PC-3 (cell line): ENCODE results near the gene AMZ1. TPM values are rescaled to one million over a fixed set of nuclear protein-coding genes. Genes with fewer than 3 reads are reported as not detected.

Experiments used
- ATAC-seq: fragments of 200-7000 bp; cut with Tn5 transposase; 2 replicates; pipeline ENCODE4 v1.9.1; 2020; ENCODE audit warnings: mild to moderate bottlenecking, moderate library complexity
- BruUV-seq: library from RNA; stranded (reverse); fragments of 400-500 nt; replicated peaks from 2 replicates; lab custom pipeline; 2021; lab: Mats Ljungman, UMichigan
- CTCF ChIA-PET: fragments of 300-600 bp; sonication (Branson Sonifier 250); formaldehyde crosslinking; loops from one replicate; lab custom pipeline; 2022; ENCODE audit warnings: antibody characterized with exemption; lab: Charles Lee
- POLR2A ChIA-PET: fragments of 300-600 bp; sonication (Branson Sonifier 250); formaldehyde crosslinking; loops from one replicate; lab custom pipeline; 2022; ENCODE audit warnings: antibody characterized with exemption; ENCODE audit not compliant: unreplicated experiment; lab: Charles Lee
- DNase-seq: peaks from one replicate; pipeline ENCODE4 v3.0.0-alpha.2; 2015
- H2AFZ ChIP-seq: fragments of 300-600 bp; sonication (generic); 2 replicates; pipeline ENCODE4 v1.6.0; 2016; ENCODE audit warnings: antibody characterized with exemption, low read length
- H3F3A ChIP-seq: fragments of 300-600 bp; sonication (generic); one replicate; pipeline ENCODE4 v1.6.0; 2017; ENCODE audit warnings: antibody characterized with exemption, low read length, control low read depth, mild to moderate bottlenecking; ENCODE audit not compliant: unreplicated experiment
- H3K27ac ChIP-seq: fragments of 300-600 bp; sonication (generic); 2 replicates; pipeline ENCODE4 v1.5.1; 2016; ENCODE audit warnings: mild to moderate bottlenecking, low read length
- H3K27me3 ChIP-seq: fragments of 300-600 bp; sonication (generic); 2 replicates; pipeline ENCODE4 v1.6.1; 2016; ENCODE audit warnings: low read length, mixed read lengths
- H3K36me3 ChIP-seq: fragments of 300-600 bp; sonication (generic); 2 replicates; pipeline ENCODE4 v1.6.1; 2016; ENCODE audit warnings: low read depth, mixed run types, low read length, mixed read lengths
- H3K4me1 ChIP-seq: fragments of 300-600 bp; sonication (generic); 2 replicates; pipeline ENCODE4 v1.5.1; 2016; ENCODE audit warnings: low read length; ENCODE audit not compliant: insufficient read depth
- H3K4me2 ChIP-seq: fragments of 300-600 bp; sonication (generic); 2 replicates; pipeline ENCODE4 v1.6.0; 2016; ENCODE audit warnings: low read length
- H3K4me3 ChIP-seq: fragments of 300-600 bp; sonication (generic); 2 replicates; pipeline ENCODE4 v1.5.1; 2016; ENCODE audit warnings: mild to moderate bottlenecking, low read length, mixed read lengths
- H3K79me2 ChIP-seq: fragments of 300-600 bp; sonication (generic); 2 replicates; pipeline ENCODE4 v1.6.1; 2017; ENCODE audit warnings: low read length, mixed read lengths
- H3K9ac ChIP-seq: fragments of 300-600 bp; sonication (generic); 2 replicates; pipeline ENCODE4 v1.6.0; 2016; ENCODE audit warnings: mild to moderate bottlenecking, low read length
- H3K9me2 ChIP-seq: fragments of 300-600 bp; sonication (generic); replicated peaks from 2 replicates; pipeline ENCODE4 v1.6.1; 2016; ENCODE audit warnings: mixed run types, low read length, mixed read lengths
- H3K9me3 ChIP-seq: fragments of 300-600 bp; sonication (generic); 2 replicates; pipeline ENCODE4 v1.6.1; 2016; ENCODE audit warnings: low read length, mixed read lengths
- H4K20me1 ChIP-seq: fragments of 300-600 bp; sonication (generic); 2 replicates; pipeline ENCODE4 v1.6.1; 2016; ENCODE audit warnings: low read length, mixed read lengths
- EZH2 ChIP-seq: fragments of 300-600 bp; sonication (generic); IDR thresholded peaks from one replicate; pipeline ENCODE4 v1.6.1; 2017; ENCODE audit warnings: antibody characterized with exemption, mild to moderate bottlenecking, low read length; ENCODE audit not compliant: unreplicated experiment
- EZH2phosphoT487 ChIP-seq: fragments of 300-600 bp; sonication (generic); IDR thresholded peaks from 2 replicates; pipeline ENCODE4 v1.6.1; 2018; ENCODE audit warnings: mild to moderate bottlenecking, antibody characterized with exemption, low read length, borderline replicate concordance
- intact Hi-C: fragments of 100-400 bp; cut with micrococcal nuclease; formaldehyde crosslinking; loops from 2 replicates; pipeline ENCODE4 v1.9.0; 2023
- total RNA-seq: library from RNA; depleted of rRNA; stranded (reverse); fragments of >200 nt; gene quantifications from 2 replicates; pipeline ENCODE4 v1.2.3, GENCODE V29; 2014
- TF ChIP-seq, protein P1 (sequence below): fragments of 300-600 bp; sonication (generic); conservative IDR thresholded peaks from 2 replicates; pipeline ENCODE4 v1.5.1; 2017; ENCODE audit warnings: antibody characterized with exemption, low read depth, mild to moderate bottlenecking, low read length

The AMZ1 gene
- total RNA-seq, 1 experiment from 2014 or later, result not detected

DNA sequence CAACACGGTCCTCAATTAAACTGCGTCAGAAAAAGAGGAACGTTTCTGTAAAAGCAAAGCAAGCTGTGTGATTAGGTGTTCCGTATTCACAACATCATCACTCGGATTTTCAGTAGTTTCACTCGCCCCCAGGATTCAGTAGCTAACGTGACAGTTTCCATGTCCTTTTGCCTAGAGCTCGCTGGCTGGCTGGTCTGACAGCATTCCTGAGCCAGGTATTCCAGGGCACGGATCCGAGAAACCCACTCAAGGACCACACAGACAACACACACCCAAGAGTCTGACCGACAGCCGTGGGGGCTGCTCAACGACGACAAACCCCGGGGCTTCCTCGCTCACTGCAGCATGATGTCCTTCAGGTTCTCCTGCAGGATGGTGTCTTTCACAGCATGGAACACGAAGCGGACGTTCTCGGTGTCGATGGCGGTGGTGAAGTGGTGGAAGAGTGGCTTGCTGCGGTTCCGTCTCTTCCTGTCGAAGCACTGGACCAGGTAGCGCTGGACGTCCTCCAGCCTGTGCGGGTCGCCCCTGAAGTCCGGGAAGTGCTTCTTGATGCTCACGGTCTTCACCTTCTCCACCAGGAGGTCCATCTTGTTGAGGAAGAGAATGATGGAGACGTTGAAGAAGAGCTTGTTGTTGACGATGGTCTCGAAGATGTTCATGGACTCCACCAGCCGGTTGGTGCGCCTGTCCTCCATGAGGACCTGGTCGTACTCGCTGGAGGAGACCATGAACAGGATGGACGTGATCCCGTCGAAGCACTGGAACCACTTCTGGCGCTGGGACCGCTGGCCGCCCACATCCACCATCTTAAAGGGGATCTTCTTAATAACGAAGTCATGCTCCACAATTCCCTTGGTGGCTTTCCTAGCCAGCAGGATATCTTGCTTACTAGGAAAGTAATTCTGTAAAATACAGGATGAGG, 43.1 kb downstream of the AMZ1 start:
- no peak overlapping the region for H3K4me2 ChIP-seq
- H3K9me3 ChIP-seq, result peaks cover 4% of the 10 kb centered on the region; the same call in 1 of the 2 replicates
- no peaks in the 10 kb centered on the region for H3F3A ChIP-seq
- ATAC-seq (no peak), DNase-seq (no peak)
- no peaks in the 10 kb centered on the region for H3K9me2 ChIP-seq
- TF ChIP-seq, protein P1, sequence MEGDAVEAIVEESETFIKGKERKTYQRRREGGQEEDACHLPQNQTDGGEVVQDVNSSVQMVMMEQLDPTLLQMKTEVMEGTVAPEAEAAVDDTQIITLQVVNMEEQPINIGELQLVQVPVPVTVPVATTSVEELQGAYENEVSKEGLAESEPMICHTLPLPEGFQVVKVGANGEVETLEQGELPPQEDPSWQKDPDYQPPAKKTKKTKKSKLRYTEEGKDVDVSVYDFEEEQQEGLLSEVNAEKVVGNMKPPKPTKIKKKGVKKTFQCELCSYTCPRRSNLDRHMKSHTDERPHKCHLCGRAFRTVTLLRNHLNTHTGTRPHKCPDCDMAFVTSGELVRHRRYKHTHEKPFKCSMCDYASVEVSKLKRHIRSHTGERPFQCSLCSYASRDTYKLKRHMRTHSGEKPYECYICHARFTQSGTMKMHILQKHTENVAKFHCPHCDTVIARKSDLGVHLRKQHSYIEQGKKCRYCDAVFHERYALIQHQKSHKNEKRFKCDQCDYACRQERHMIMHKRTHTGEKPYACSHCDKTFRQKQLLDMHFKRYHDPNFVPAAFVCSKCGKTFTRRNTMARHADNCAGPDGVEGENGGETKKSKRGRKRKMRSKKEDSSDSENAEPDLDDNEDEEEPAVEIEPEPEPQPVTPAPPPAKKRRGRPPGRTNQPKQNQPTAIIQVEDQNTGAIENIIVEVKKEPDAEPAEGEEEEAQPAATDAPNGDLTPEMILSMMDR, result no peak
- TF ChIP-seq EZH2phosphoT487 (no peak), EZH2 (no peak)
- H3K4me1 ChIP-seq, result peaks cover 6% of the 10 kb centered on the region; the same call in 1 of the 2 replicates
- CTCF ChIA-PET, result no interaction called here
- no peaks in the 10 kb centered on the region for H4K20me1 ChIP-seq
- intact Hi-C loops, result no loop called here
- no TSS peak for BruUV-seq
- no peak overlapping the region for H3K27ac ChIP-seq
- H3K79me2 ChIP-seq, result no peaks in the 10 kb centered on the region
- no peaks in the 10 kb centered on the region for H3K27me3 ChIP-seq
- no peak overlapping the region for H2AFZ ChIP-seq
- H3K36me3 ChIP-seq, result peaks cover 8% of the 10 kb centered on the region
- H3K4me3 ChIP-seq, result no peak overlapping the region
- POLR2A ChIA-PET, result no interaction called here
- H3K9ac ChIP-seq, result no peak overlapping the region

DNA sequence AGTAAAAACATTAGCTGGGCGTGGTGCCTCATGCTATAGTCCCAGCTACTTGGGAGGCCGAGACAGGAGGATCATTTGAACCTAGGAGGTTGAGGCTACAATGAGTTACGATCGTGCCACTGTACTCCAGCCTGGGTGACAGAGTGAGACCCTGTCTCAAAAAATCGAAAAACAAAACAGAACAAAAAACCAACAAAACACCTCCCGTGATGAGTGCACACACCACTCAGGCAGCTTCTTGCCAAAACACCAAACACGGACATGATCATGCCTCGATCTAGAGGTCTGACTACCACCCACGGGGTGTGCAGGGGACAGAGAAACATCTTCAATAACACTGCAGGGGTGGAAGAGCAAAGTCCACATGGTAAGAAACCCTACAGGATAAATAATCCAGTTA, 44.4 kb downstream of the AMZ1 start:
- Histone ChIP-seq H3K9me3 (peaks cover 4% of the 10 kb centered on the region; the same call in 1 of the 2 replicates), H3K27me3 (no peaks in the 10 kb centered on the region), H3K27ac (no peak overlapping the region), H3K36me3 (peaks cover 8% of the 10 kb centered on the region), H4K20me1 (no peaks in the 10 kb centered on the region), H3K79me2 (no peaks in the 10 kb centered on the region), H3K4me1 (peaks cover 6% of the 10 kb centered on the region; the same call in 1 of the 2 replicates), H3K9me2 (no peaks in the 10 kb centered on the region), H2AFZ (no peak overlapping the region), H3F3A (no peaks in the 10 kb centered on the region), H3K4me2 (no peak overlapping the region), H3K9ac (no peak overlapping the region), H3K4me3 (no peak overlapping the region)
- ChIA-PET CTCF (no interaction called here), POLR2A (no interaction called here)
- intact Hi-C loops, result no loop called here
- no peak for ATAC-seq
- DNase-seq, result no peak
- no TSS peak for BruUV-seq
- TF ChIP-seq EZH2, result no peak
- no peak for TF ChIP-seq EZH2phosphoT487
- TF ChIP-seq, protein P1, result no peak
